HL-60 (cell line): ENCODE results near the gene TMEM266.

Source experiments
- DNase-seq, 2 experiments: peaks; one replicate each; pipeline ENCODE4 v3.0.0-alpha.2; 2010 to 2020; ENCODE audit warnings: low read depth in 1 of 2, low spot score in 1 of 2
- H3K27ac ChIP-seq: fragments of 250-450 bp; sonication (Bioruptor Pico); replicated peaks from 2 replicates; pipeline ENCODE4 v1.5.1; 2020; ENCODE audit warnings: mild to moderate bottlenecking, moderate library complexity
- H3K27me3 ChIP-seq: fragments of 250-450 bp; sonication (Bioruptor Pico); 2 replicates; pipeline ENCODE4 v1.5.1; 2021; ENCODE audit warnings: mild to moderate bottlenecking, moderate library complexity; ENCODE audit not compliant: insufficient read depth, poor library complexity, severe bottlenecking
- H3K4me3 ChIP-seq: replicated peaks from 2 replicates; pipeline ENCODE4 v1.5.1; 2011; ENCODE audit warnings: mild to moderate bottlenecking, control low read depth, low read length; ENCODE audit not compliant: insufficient read depth
- CTCF ChIP-seq: IDR thresholded peaks from one replicate; pipeline ENCODE4 v1.5.1; 2011; ENCODE audit warnings: low read length, control low read depth, inconsistent platforms; ENCODE audit not compliant: insufficient read depth
- GABPA ChIP-seq: IDR thresholded peaks from 2 replicates; pipeline ENCODE4 v1.6.1; 2012; ENCODE audit warnings: low read depth
- POLR2AphosphoS5 ChIP-seq: IDR thresholded peaks from 2 replicates; pipeline ENCODE4 v1.6.1; 2012; ENCODE audit warnings: low read depth
- REST ChIP-seq: IDR thresholded peaks from 2 replicates; pipeline ENCODE4 v1.6.1; 2012; ENCODE audit warnings: low read depth; ENCODE audit not compliant: insufficient replicate concordance
- SPI1 ChIP-seq: IDR thresholded peaks from 2 replicates; pipeline ENCODE4 v1.6.1; 2012; ENCODE audit warnings: low read depth, mild to moderate bottlenecking, borderline replicate concordance

Gene TMEM266

GRCh38 chr15:76191539-76192244, 131.9 kb downstream of the TMEM266 start:
- TF ChIP-seq GABPA: no peak
- no peak for TF ChIP-seq CTCF
- no peak for TF ChIP-seq REST
- no peak for TF ChIP-seq SPI1
- no peak for TF ChIP-seq POLR2AphosphoS5
- Histone ChIP-seq H3K4me3 (no peak overlapping the region), H3K27me3 (no peaks in the 10 kb centered on the region), H3K27ac (no peak overlapping the region)
- DNase-seq: no peak

- TF ChIP-seq REST (no peak), GABPA (no peak), SPI1 (no peak), CTCF (no peak), POLR2AphosphoS5 (no peak)
- Histone ChIP-seq H3K27me3 (no peaks in the 10 kb centered on the region), H3K27ac (no peak overlapping the region), H3K4me3 (no peak overlapping the region)
- DNase-seq: no peak
These were observed 132.9 kb downstream of the TMEM266 start for GRCh38 chr15:76192715-76193114.

GRCh38 chr15:76193934-76194333, 134.1 kb downstream of the TMEM266 start:
- no peak overlapping the region for H3K27ac ChIP-seq
- no peak overlapping the region for H3K4me3 ChIP-seq
- no peak for DNase-seq
- TF ChIP-seq CTCF: no peak
- no peak for TF ChIP-seq SPI1
- no peak for TF ChIP-seq GABPA
- no peak for TF ChIP-seq REST
- no peak for TF ChIP-seq POLR2AphosphoS5
- no peaks in the 10 kb centered on the region for H3K27me3 ChIP-seq
